Measurements from ENCODE around the gene TBPL1.

The TBPL1 gene

DNA sequence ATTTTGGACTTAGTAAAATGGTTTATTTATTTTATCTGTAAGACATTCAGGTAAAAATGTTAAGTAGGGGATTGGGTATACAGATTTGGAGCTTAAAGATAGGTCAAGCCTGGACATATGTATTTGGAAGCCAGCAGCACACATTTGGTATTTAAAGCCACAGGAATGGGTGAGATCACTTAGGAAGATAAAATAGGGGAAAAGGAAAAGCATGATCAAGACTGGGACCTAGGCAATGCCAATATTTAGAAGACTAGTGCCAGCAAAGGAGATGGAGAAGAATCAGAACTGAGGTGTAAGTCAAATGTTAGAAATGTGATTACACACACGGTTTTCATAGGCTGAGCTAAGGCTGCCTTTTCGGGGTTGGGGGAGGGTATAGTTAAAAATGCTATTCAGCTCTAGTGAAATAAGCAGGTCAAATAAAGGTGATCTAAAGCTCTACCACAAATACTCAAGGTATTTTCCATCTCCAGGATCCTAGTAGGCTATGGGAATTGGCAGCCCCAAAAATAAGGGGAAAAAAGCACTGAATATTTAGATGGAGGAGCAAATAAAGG is 78.8 kb downstream of the TBPL1 start:
- DNase-seq (ENCODE audit: low spot score), result no peak
- CTCF ChIA-PET, result no interaction called here
- POLR2A ChIA-PET (ENCODE audit: low non-redundant PET), result no interaction called here

DNA sequence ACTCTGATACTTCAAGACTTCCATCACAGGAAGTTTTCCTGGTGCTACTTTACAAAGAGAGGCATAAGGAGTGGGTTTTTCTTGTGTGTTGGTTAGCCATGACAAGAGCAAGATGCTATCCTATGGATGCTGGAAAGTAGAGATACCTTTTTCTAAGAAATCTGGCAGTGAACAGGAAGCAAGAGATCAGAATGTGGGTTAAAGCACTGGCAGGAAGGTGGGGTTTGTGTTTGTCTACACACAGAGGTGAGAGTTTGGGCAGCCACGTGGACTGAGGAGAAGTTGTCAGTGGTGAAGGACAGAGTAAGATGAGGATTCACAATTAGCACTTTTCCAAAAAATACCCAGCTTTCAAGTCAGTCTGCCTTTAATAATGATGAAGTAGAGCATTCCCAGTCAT is 81.5 kb downstream of the TBPL1 start:
- TF ChIP-seq, protein P1, sequence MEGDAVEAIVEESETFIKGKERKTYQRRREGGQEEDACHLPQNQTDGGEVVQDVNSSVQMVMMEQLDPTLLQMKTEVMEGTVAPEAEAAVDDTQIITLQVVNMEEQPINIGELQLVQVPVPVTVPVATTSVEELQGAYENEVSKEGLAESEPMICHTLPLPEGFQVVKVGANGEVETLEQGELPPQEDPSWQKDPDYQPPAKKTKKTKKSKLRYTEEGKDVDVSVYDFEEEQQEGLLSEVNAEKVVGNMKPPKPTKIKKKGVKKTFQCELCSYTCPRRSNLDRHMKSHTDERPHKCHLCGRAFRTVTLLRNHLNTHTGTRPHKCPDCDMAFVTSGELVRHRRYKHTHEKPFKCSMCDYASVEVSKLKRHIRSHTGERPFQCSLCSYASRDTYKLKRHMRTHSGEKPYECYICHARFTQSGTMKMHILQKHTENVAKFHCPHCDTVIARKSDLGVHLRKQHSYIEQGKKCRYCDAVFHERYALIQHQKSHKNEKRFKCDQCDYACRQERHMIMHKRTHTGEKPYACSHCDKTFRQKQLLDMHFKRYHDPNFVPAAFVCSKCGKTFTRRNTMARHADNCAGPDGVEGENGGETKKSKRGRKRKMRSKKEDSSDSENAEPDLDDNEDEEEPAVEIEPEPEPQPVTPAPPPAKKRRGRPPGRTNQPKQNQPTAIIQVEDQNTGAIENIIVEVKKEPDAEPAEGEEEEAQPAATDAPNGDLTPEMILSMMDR (conservative IDR thresholded peaks at IDR 0.05; ENCODE audit: low read depth), result no peak
- ChIA-PET CTCF (no interaction called here), POLR2A (ENCODE audit: low non-redundant PET) (no interaction called here)
- DNase-seq (ENCODE audit: low spot score), result no peak
- H3K27ac ChIP-seq, result no peak overlapping the region

More for the DNA sequence above, 78.8 kb downstream of the TBPL1 start:
- TF ChIP-seq, protein P1 (conservative IDR thresholded peaks at IDR 0.05; ENCODE audit: low read depth), result no peak
- H3K27ac ChIP-seq, result no peak overlapping the region

DNA sequence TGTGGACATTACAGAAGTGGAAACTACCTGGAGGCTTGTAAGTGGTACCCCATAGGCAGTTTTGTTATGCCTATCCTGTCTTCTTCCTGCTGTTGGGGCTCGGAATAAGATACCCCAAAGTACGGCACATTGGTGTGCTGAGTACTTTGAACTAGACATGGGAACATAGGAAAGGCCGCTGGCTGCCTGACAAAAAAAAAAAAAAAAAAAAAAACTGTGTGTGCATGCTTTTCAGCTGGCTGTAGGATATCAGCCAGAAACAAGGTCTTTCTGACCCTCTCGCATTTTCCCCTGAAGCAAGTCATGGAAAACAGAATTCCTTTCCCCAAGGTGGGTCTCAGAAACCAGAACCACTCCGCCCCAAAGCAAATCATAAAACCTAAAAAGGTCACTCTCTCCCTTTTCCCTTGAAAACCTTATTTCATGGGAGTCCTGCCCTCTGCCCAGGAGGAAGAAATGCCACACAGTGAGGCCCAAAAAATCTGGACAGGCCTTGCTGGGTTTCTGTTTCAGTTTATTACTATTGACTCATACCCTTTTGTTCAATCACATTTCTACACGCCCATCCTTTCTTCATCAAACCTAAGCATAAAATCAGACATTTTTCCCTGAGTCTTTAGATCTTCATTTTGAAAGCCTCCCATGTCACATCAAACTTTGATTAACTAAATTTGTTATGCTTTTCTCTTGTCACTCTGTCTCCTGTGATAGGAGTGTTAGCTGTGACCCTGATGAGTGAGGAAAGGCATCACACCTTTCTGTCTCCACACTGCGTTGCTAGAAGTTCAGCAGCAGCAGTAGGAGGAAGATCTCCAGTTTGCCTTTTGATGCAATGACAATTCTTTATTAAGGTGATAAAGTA is 82.2 kb downstream of the TBPL1 start:
- peak overlapping the region; percentile 45 for H3K27ac ChIP-seq
- ChIA-PET CTCF (no interaction called here), POLR2A (ENCODE audit: low non-redundant PET) (no interaction called here)
- TF ChIP-seq, protein P1 (conservative IDR thresholded peaks at IDR 0.05; ENCODE audit: low read depth), result no peak
- DNase-seq (ENCODE audit: low spot score), result peak; percentile 17

DNA sequence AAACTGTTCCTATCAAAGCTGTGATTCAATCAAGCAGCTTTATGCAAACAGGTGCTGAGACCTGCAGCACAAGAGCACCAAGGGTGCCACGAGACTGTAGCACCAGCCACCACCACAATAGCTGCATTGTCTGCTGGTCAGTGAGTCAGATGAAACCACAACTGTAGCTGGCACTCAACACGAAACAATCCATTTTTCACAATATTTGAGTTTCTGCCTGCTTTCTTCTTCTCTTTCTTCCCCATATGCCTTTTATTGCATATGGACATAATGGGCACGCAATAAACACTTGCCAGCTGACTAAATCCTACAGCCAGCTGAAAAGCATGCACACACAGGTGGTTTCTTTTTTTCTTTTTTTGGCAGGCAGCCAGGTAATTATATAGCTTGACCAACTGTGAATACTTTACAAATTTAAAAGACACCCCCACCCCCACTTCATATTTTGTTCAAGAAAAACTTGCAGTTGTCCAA is 82.8 kb downstream of the TBPL1 start:
- TF ChIP-seq, protein P1 (conservative IDR thresholded peaks at IDR 0.05; ENCODE audit: low read depth), result no peak
- H3K27ac ChIP-seq, result peak overlapping the region; percentile 45
- DNase-seq (ENCODE audit: low spot score), result peak; percentile 58
- POLR2A ChIA-PET (ENCODE audit: low non-redundant PET), result interaction anchor here (0.6 kb wide), 1 partner anchor 17 kb away, joined by 6 read pairs; the partner anchor contains the start of gene SLC2A12
- CTCF ChIA-PET, result no interaction called here

DNA sequence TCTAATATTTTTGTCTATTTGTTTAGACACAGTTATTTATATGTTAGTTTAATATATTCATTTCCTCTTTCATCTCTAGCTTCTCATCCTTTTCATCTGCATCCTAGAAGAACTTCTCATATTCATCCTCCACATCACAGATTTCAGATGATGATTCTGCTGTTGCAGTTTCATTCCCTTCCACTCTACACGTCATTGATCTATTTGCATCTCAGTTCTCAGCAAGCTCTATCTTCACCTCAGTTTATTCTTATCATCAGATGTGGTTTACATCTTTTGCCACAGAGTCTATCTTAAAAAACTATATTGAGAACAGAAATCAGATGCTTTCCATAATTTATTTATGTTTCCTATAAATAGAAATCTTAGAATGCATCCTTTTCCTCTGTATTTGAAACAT is 86.1 kb downstream of the TBPL1 start:
- TF ChIP-seq, protein P1 (conservative IDR thresholded peaks at IDR 0.05; ENCODE audit: low read depth), result no peak
- H3K27ac ChIP-seq, result no peak overlapping the region
- CTCF ChIA-PET, result no interaction called here
- POLR2A ChIA-PET (ENCODE audit: low non-redundant PET), result no interaction called here
- no peak for DNase-seq (ENCODE audit: low spot score)

Data from RWPE1 (cell line).